LNCaP clone FGC (cell line): ENCODE results near the gene KIAA1191.
A peak's percentile ranks its signal among the peaks of the same experiment; 100 is the strongest.

Source experiments
- DNase-seq: peaks from one replicate; pipeline ENCODE4 v3.0.0-alpha.2; 2011; ENCODE audit warnings: low read depth
- H3K4me3 ChIP-seq: 2 replicates; pipeline ENCODE4 v1.5.1; 2011; ENCODE audit warnings: mild to moderate bottlenecking, low read depth, low read length, control low read depth
- CTCF ChIP-seq: IDR thresholded peaks from 2 replicates; pipeline ENCODE4 v1.5.1; 2012; ENCODE audit warnings: mild to moderate bottlenecking; ENCODE audit not compliant: control insufficient read depth, insufficient read depth; ENCODE audit errors: extremely low read depth

Gene KIAA1191

GRCh38 chr5:176353533-176353932 lies 8.0 kb downstream of the KIAA1191 start:
- no peak for TF ChIP-seq CTCF
- H3K4me3 ChIP-seq = no peak overlapping the region
- no peak for DNase-seq

GRCh38 chr5:176352116-176352878 lies 9.3 kb downstream of the KIAA1191 start:
- peak; percentile 45 for DNase-seq
- H3K4me3 ChIP-seq = no peak overlapping the region
- TF ChIP-seq CTCF = no peak

GRCh38 chr5:176350416-176350815 lies 11.1 kb downstream of the KIAA1191 start:
- no peak for DNase-seq
- H3K4me3 ChIP-seq = no peak overlapping the region
- TF ChIP-seq CTCF = no peak

- no peak for DNase-seq
- TF ChIP-seq CTCF = no peak
- H3K4me3 ChIP-seq = no peak overlapping the region
These were observed 18.7 kb downstream of the KIAA1191 start for GRCh38 chr5:176342766-176343458.

GRCh38 chr5:176342158-176342483 lies 19.4 kb downstream of the KIAA1191 start:
- H3K4me3 ChIP-seq = no peak overlapping the region
- TF ChIP-seq CTCF = no peak
- DNase-seq = no peak

GRCh38 chr5:176341325-176342157 lies 20.0 kb downstream of the KIAA1191 start:
- H3K4me3 ChIP-seq = no peak overlapping the region
- no peak for DNase-seq
- TF ChIP-seq CTCF = no peak
